ENCODE results near the gene NOCT. TPM values are rescaled to one million over a fixed set of nuclear protein-coding genes. Genes with fewer than 3 reads are reported as not detected.
"Not testable (repeated sequence)": the region's sequence is repeated elsewhere in the genome, so short reads cannot be mapped to it uniquely, and the experiment has no call there.

Gene NOCT
- total and polyA plus RNA-seq, 2 of the 8 experiments (the other 6 are each of a cell fraction or from before 2014, with no cell fraction given) = 10.4 to 45.5 TPM

- no peak for TF ChIP-seq KDM4A (IDR thresholded peaks at IDR 0.05; ENCODE audit: low read depth, low read length, severe bottlenecking)
- TF ChIP-seq SP1 (IDR thresholded peaks at IDR 0.05; ENCODE audit: low read depth, low read length) = 0 out of 2 replicates have a peak, but pooled peaks have one; percentile 12
- no peak for TF ChIP-seq TAF1 (IDR thresholded peaks at IDR 0.05; ENCODE audit: low read depth, low read length)
- TF ChIP-seq CREB1 (IDR thresholded peaks at IDR 0.05) = no peak
- no peak for TF ChIP-seq CHD2 (IDR thresholded peaks at IDR 0.05; ENCODE audit: low read length)
- TF ChIP-seq HDAC2 (IDR thresholded peaks at IDR 0.05; ENCODE audit: borderline replicate concordance in 1 of 2, low read depth in 2 of 2, low read length in 2 of 2) = no peak
- no peak for TF ChIP-seq SP2 (IDR thresholded peaks at IDR 0.05; ENCODE audit: low read length)
- no peak for TF ChIP-seq SIX5 (IDR thresholded peaks at IDR 0.05; ENCODE audit: low read depth, low read length)
These were observed 4.8 kb downstream of the NOCT start (continued) for GRCh38 chr4:139020384-139020783.

GRCh38 chr4:139021071-139021470 lies 5.5 kb downstream of the NOCT start:
- H2AK5ac ChIP-seq (ENCODE audit: low read depth, low read length) = peak overlapping the region; percentile 80; the same call in 1 of the 2 replicates
- peak overlapping the region; percentile 81; the same call in 1 of the 2 replicates for H3K18ac ChIP-seq (ENCODE audit: extremely low read depth, low read length)
- FAIRE-seq; H3K27ac ChIP-seq (ENCODE audit: low read depth, low read length); H4K5ac ChIP-seq (ENCODE audit: insufficient read length, low read depth, low read length); H4K8ac ChIP-seq (ENCODE audit: extremely low read depth, insufficient read depth, low read length); H3K9ac ChIP-seq (replicated peaks in 1 of 4; ENCODE audit: extremely low read depth in 1 of 4, low read depth in 3 of 4, low read length in 3 of 4); H2BK120ac ChIP-seq (replicated peaks; ENCODE audit: low read depth, low read length); H3K23ac ChIP-seq (ENCODE audit: insufficient read length); H3K9me3 ChIP-seq (ENCODE audit: insufficient read depth in 2 of 2, low read depth in 1 of 2, low read length in 1 of 2); DNase-seq (ENCODE audit: low read depth in 1 of 2, low spot score in 2 of 2); H4K91ac ChIP-seq (replicated peaks; ENCODE audit: insufficient read length, low read length); H3K14ac ChIP-seq (ENCODE audit: insufficient read length); H2BK15ac ChIP-seq (ENCODE audit: low read length); H3K4ac ChIP-seq (replicated peaks; ENCODE audit: insufficient read length, low read depth, low read length); H3K27me3 ChIP-seq (replicated peaks in 1 of 4; ENCODE audit: control insufficient read depth in 3 of 4, extremely low read depth in 1 of 4, insufficient read depth in 3 of 4, low read length in 3 of 4); H3K56ac ChIP-seq (replicated peaks; ENCODE audit: insufficient read length, low read depth, low read length); H3K36me3 ChIP-seq (ENCODE audit: control insufficient read depth in 2 of 4, insufficient read depth in 4 of 4, low read length in 3 of 4); H2AFZ ChIP-seq (ENCODE audit: low read length); H2BK20ac ChIP-seq (ENCODE audit: low read length); H3K23me2 ChIP-seq (ENCODE audit: low read depth, low read length); H3K79me1 ChIP-seq (ENCODE audit: low read depth, low read length): not testable (repeated sequence)
- H3K4me3 ChIP-seq (ENCODE audit: extremely low read depth in 1 of 4, insufficient read depth in 2 of 4, low read depth in 3 of 4, low read length in 4 of 4) = peak overlapping the region in 1 of 4 experiments; percentile 34; a peak in 1 of 8 replicates
- POLR2A ChIA-PET (ENCODE audit: partially characterized antibody) = interaction anchor here (0.8 to 1.9 kb wide), 7 partner anchors 9 to 157 kb away, joined by 3 to 17 read pairs (median 3); no protein-coding TSS in a partner anchor
- CTCF ChIA-PET (ENCODE audit: partially characterized antibody) = interaction anchor here (1.0 to 5.0 kb wide), 4 partner anchors 9 to 276 kb away, joined by 3 to 39 read pairs (median 4); no protein-coding TSS in a partner anchor
- H3K4me2 ChIP-seq (ENCODE audit: insufficient read depth in 1 of 2, low read depth in 2 of 2, low read length in 2 of 2) = peak overlapping the region in 1 of 2 experiments; percentile 94; a peak in 2 of 4 replicates
- H4K20me1 ChIP-seq (replicated peaks in 1 of 2; ENCODE audit: control insufficient read depth in 1 of 2, insufficient read depth in 2 of 2, low read length in 2 of 2) = peaks cover 7 to 21% of the 10 kb centered on the region in 2 experiments
- 0 out of 2 replicates have a peak overlapping the region, but pooled peaks have one; percentile 75 for H2BK12ac ChIP-seq (ENCODE audit: low read depth, low read length)
- peaks cover 8 to 24% (median 16%) of the 10 kb centered on the region in 4 experiments; a peak in 6 of 7 replicates for H3K4me1 ChIP-seq (replicated peaks in 1 of 4; ENCODE audit: control insufficient read depth in 3 of 4, insufficient read depth in 4 of 4, low read length in 3 of 4)
- WGBS, 2 experiments (ENCODE audit: extremely low coverage in 1 of 2, insufficient coverage in 1 of 2, insufficient read length in 1 of 2, insufficient replicate concordance in 2 of 2, low coverage in 1 of 2, low lambda C conversion rate in 2 of 2, missing lambda C conversion rate in 1 of 2) = 74% methylated on average over 12 of the region's 12 CpGs; no CpG with 5 or more reads in 1 of the 2 experiments
- 0 out of 2 replicates have a peak overlapping the region, but pooled peaks have one; percentile 48 for H2BK5ac ChIP-seq (ENCODE audit: low read depth, low read length)
- peaks cover 32 to 92% of the 10 kb centered on the region in 2 experiments for H3K79me2 ChIP-seq (ENCODE audit: control insufficient read depth in 1 of 2, insufficient read depth in 2 of 2, low read length in 2 of 2)

All from H1 (cell line).